Tibial nerve (tissue), 4 donors: ENCODE data around the gene LDHD. TPM values are rescaled to one million over a fixed set of nuclear protein-coding genes. Genes with fewer than 3 reads are reported as not detected.

Experiments used
- DNase-seq, 2 donors: peaks; one replicate each; pipeline ENCODE4 v3.0.0-alpha.2; 2019; ENCODE audit warnings: low spot score in 2 of 2
- H3K27ac ChIP-seq, 4 donors: fragments of 200-600 bp; sonication (generic) in 3 of 4; one replicate each; pipeline ENCODE4 v1.5.1; 2017 to 2019; ENCODE audit warnings: mild to moderate bottlenecking in 1 of 4
- H3K27me3 ChIP-seq, 2 donors: fragments of 200-600 bp; sonication (generic) in 1 of 2; one replicate each; pipeline versions ENCODE4 v1.5.1 to v1.6.0; 2017 to 2019
- H3K36me3 ChIP-seq, 3 donors: fragments of 200-600 bp; sonication (generic); one replicate each; pipeline ENCODE4 v1.5.1; 2018 to 2019
- H3K4me1 ChIP-seq, 4 donors: fragments of 200-600 bp; sonication (generic) in 3 of 4; one replicate each; pipeline ENCODE4 v1.5.1; 2017 to 2019
- H3K4me3 ChIP-seq, 4 donors: fragments of 200-600 bp; sonication (generic) in 3 of 4; one replicate each; pipeline ENCODE4 v1.5.1; 2017 to 2019; ENCODE audit warnings: mild to moderate bottlenecking in 1 of 4, moderate library complexity in 1 of 4
- H3K9me3 ChIP-seq, 4 donors: fragments of 200-600 bp; sonication (generic) in 3 of 4; one replicate each; pipeline ENCODE4 v1.5.1; 2017 to 2019
- EP300 ChIP-seq, 2 donors: sonication (generic); formaldehyde crosslinking; IDR thresholded peaks; one replicate each; pipeline ENCODE4 v1.6.1; 2017; ENCODE audit warnings: antibody characterized with exemption in 2 of 2, mild to moderate bottlenecking in 1 of 2
- POLR2A ChIP-seq, 2 donors: fragments of 450-650 bp; IDR thresholded peaks; one replicate each; pipeline ENCODE4 v1.6.1; 2017; ENCODE audit warnings: antibody characterized with exemption in 2 of 2, mild to moderate bottlenecking in 2 of 2, moderate library complexity in 2 of 2
- WGBS, 2 donors: methylation state at CpG; one replicate each; pipeline ENCODE4 v1.1.5; 2018; 5-methylcytosine and 5-hydroxymethylcytosine counted together
- total RNA-seq, 4 donors: library from RNA; depleted of rRNA; stranded (reverse); fragments of >200 nt; gene quantifications; one replicate each; pipeline ENCODE4 v1.1.0, GENCODE V29; 2016
- TF ChIP-seq, protein P1 (sequence below), 5 experiments: fragments of 200-600 bp in 3 of 5; fragments of 450-650 bp in 2 of 5; sonication (generic) in 3 of 5; IDR thresholded peaks; one replicate each; pipeline ENCODE4 v1.5.1; 2016 to 2019; ENCODE audit warnings: antibody characterized with exemption in 5 of 5, mild to moderate bottlenecking in 3 of 5, moderate library complexity in 2 of 5

Gene LDHD
- total RNA-seq, 4 donors from 2014 or later: 20.1 to 48.7 (median 27.7) TPM

DNA sequence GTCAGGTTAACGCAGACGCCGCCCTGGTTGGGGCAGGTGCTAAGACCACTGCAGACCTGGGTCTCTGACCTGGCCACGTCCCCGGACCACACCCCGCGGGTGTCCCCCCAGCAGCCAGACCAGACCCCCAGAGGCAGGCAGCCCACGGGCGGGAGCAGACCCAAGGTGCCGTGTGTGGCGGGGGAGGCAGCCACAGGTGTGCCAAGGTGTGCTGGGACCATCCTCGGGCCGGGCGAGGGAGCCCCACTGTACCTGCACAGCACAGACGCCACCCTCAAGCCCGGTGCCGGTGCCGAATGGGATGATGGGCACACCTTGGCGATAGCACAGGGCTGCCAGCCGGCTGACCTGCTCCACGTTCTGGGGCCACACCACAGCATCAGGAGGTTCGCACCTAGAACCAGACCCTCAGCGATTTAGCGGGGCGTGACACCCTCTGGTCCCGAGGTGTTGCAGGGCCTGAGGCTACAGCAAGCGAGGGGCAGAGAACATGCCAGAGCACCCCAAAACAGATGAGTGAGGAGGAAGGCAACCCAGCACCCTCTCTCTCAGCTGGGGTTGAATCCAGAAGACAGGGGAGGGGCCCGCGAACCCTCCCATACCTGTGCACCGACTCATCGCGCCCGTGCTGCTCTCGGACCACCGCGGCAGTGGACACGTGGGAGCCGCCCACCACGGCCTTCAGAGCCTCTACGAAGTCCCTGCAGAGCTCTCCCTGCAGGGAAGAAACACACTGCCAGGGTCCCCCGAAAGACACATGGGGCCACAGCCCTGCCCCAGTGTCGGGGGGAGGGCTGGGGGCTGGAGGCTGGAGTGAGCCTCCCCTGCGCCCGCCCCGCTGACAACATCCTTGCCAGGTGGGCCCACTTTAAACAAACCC is 1.4 kb downstream of the LDHD start:
- Histone ChIP-seq H3K27me3 (no peaks in the 10 kb centered on the region), H3K36me3 (peaks cover 0 to 21% (median 0%) of the 10 kb centered on the region in 3 donors), H3K9me3 (no peaks in the 10 kb centered on the region), H3K27ac (peak overlapping the region in 3 of 4 donors; percentile 67 to 90 (median 77)), H3K4me3 (peak overlapping the region in 3 of 4 donors; percentile 2 to 66 (median 52)), H3K4me1 (peaks cover 0 to 54% (median 19%) of the 10 kb centered on the region in 4 donors)
- TF ChIP-seq, protein P1, sequence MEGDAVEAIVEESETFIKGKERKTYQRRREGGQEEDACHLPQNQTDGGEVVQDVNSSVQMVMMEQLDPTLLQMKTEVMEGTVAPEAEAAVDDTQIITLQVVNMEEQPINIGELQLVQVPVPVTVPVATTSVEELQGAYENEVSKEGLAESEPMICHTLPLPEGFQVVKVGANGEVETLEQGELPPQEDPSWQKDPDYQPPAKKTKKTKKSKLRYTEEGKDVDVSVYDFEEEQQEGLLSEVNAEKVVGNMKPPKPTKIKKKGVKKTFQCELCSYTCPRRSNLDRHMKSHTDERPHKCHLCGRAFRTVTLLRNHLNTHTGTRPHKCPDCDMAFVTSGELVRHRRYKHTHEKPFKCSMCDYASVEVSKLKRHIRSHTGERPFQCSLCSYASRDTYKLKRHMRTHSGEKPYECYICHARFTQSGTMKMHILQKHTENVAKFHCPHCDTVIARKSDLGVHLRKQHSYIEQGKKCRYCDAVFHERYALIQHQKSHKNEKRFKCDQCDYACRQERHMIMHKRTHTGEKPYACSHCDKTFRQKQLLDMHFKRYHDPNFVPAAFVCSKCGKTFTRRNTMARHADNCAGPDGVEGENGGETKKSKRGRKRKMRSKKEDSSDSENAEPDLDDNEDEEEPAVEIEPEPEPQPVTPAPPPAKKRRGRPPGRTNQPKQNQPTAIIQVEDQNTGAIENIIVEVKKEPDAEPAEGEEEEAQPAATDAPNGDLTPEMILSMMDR (IDR thresholded peaks at IDR 0.05): no peak
- TF ChIP-seq EP300 (IDR thresholded peaks at IDR 0.05) (no peak), POLR2A (IDR thresholded peaks at IDR 0.05) (no peak)
- WGBS, 2 donors: 83 to 89% methylated on average over 26 to 42 of the region's 45 CpGs
- no peak for DNase-seq

DNA sequence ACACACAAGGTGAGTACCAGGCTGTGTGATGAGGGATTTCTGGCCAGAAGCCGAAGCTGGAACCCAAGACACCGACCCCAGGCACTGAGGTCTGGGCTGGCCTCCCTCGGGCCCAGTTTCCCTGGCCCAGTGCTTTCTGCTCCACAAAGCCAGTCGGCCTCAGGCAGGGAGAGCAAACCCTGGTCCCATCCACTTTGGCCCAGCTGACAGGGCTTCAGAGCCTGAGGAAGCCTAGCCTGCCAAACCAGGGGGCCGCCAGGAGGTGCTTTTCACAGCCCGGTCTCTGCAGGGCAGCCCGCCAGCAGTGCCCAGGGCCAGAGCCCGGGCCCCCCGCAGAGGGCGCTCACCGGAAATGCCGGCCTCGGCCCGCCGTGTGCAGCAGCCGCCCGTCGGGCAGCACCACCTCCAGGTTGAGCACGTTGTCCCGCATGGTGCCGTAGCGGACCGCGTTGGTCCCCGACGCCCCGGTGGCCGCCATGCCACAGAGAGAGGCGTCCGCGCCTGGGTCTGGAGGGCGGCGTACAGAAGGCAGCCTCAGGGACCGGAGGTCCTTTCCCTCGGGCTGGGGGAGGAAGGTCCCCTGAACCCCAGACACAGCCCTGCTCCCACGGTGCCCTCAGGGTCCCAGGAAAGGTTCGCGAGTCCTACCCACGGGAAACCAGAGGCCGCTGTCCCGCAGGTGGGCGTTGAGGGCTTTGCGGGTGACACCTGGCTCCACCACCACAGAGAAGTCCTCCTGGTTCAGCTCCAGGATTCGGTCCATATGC is 2.2 kb downstream of the LDHD start:
- TF ChIP-seq POLR2A (IDR thresholded peaks at IDR 0.05): no peak
- TF ChIP-seq, protein P1 (IDR thresholded peaks at IDR 0.05): no peak
- no peak for TF ChIP-seq EP300 (IDR thresholded peaks at IDR 0.05)
- H3K4me3 ChIP-seq: no peak overlapping the region
- 83 to 88% methylated on average over 16 to 39 of the region's 44 CpGs for WGBS, 2 donors
- DNase-seq: no peak
- H3K27me3 ChIP-seq: no peaks in the 10 kb centered on the region
- H3K36me3 ChIP-seq: peaks cover 0 to 21% (median 0%) of the 10 kb centered on the region in 3 donors
- H3K4me1 ChIP-seq: peaks cover 0 to 62% (median 27%) of the 10 kb centered on the region in 4 donors
- H3K9me3 ChIP-seq: no peaks in the 10 kb centered on the region
- no peak overlapping the region for H3K27ac ChIP-seq

DNA sequence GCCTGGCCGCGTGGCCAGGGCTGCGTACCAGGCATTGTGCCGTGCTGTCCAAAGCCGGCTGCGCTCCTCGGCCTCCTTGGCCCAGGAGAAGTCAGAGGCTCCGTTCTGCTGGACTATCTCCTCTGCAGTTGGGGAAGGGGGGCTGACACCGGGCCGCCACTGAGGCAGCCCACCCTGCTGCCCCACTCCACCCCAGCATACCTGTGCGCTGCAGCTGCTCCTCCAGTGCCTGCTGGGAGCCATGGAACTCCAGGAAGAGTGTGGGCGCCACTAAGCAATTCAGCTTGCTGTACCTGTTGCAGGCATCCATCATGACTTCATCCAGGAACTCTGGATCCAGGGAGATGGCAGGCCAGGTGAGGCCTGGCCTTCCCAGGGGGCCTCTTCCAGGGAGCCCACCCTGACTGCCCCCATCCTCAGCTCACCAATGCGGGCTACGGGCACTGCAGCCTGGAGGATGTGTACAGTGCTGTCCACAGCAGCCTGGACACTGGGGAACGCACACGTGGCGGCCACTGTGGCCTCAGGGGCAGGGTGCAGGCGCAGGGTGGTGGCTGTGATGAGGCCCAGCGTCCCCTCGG is 2.9 kb downstream of the LDHD start:
- H3K4me1 ChIP-seq: peaks cover 0 to 69% (median 34%) of the 10 kb centered on the region in 4 donors

DNA sequence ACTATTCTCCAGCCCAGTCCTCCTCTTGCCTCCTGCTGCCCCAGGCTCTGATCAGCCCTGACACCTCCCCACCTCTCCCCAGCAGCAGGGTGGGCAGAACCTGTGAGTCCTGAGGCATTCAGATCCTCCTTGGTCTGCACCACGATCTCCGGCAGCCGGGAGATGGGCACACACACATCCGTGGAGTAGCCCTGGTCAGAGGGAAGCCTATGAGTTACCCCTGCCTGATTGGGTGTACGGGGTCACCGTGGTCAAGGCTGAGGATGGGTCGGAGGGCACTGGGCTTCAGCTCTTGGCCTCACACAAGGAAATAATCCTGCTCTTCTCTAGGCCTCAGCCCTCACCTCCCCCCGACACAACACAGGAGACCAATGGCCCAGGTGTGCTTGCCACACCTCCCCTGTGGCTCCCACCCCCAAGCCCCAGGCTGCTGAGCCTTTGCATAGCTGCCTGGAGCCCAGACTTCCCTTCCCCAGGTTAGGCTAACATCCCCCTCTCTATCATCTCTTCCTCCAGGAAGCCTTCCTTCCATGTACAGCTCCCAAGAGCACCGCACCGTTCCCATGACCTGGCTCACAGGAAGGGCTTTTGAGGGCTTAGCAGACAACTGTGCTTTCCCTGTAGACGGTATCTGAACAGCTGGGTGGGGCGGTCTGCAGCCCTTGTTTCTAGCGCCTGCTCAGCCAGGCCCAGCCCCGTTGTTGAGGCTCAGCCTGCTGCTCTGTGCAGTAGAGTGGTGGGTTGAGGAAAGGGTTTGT is 3.7 kb downstream of the LDHD start:
- Histone ChIP-seq H3K36me3 (peaks cover 0 to 21% (median 0%) of the 10 kb centered on the region in 3 donors), H3K27ac (no peak overlapping the region), H3K27me3 (no peaks in the 10 kb centered on the region), H3K9me3 (no peaks in the 10 kb centered on the region), H3K4me3 (no peak overlapping the region), H3K4me1 (peaks cover 0 to 76% (median 38%) of the 10 kb centered on the region in 4 donors)
- TF ChIP-seq, protein P1 (IDR thresholded peaks at IDR 0.05): no peak
- TF ChIP-seq POLR2A (IDR thresholded peaks at IDR 0.05) (no peak), EP300 (IDR thresholded peaks at IDR 0.05) (no peak)
- WGBS, 2 donors: 56 to 67% methylated on average over 12 to 14 of the region's 14 CpGs
- no peak for DNase-seq

More for the DNA sequence above, 2.9 kb downstream of the LDHD start:
- no peak for DNase-seq
- Histone ChIP-seq H3K4me3 (no peak overlapping the region), H3K27me3 (no peaks in the 10 kb centered on the region), H3K9me3 (no peaks in the 10 kb centered on the region), H3K36me3 (peaks cover 0 to 21% (median 0%) of the 10 kb centered on the region in 3 donors), H3K27ac (no peak overlapping the region)
- no peak for TF ChIP-seq POLR2A (IDR thresholded peaks at IDR 0.05)
- TF ChIP-seq, protein P1 (IDR thresholded peaks at IDR 0.05): no peak
- no peak for TF ChIP-seq EP300 (IDR thresholded peaks at IDR 0.05)
- 80 to 85% methylated on average over 12 to 14 of the region's 20 CpGs for WGBS, 2 donors
